T-helper 17 cell (primary cell): ENCODE data around the gene FBXL7. TPM values are rescaled to one million over a fixed set of nuclear protein-coding genes. Genes with fewer than 3 reads are reported as not detected.

Source experiments
- ATAC-seq: fragments of 150-1000 bp; cut with Tn5 transposase; 2 replicates; pipeline ENCODE4 v1.10.0; 2021; ENCODE audit warnings: mild to moderate bottlenecking, moderate library complexity
- DNase-seq, 3 donors: peaks; one replicate each; pipeline versions ENCODE4 v3.0.0 to v3.0.0-alpha.2; 2020 to 2021
- H3K9me3 ChIP-seq: one replicate; pipeline ENCODE4 v1.7.0; 2013; ENCODE audit warnings: low read length, mild to moderate bottlenecking; ENCODE audit not compliant: control insufficient read depth, poor library complexity, severe bottlenecking
- H3K27ac Mint-ChIP-seq: one replicate; pipeline ENCODE4 v1.8.0; 2022; ENCODE audit warnings: mild to moderate bottlenecking, moderate library complexity, mixed read lengths
- H3K27me3 Mint-ChIP-seq: one replicate; pipeline ENCODE4 v1.8.0; 2022; ENCODE audit warnings: mixed read lengths
- H3K36me3 Mint-ChIP-seq: one replicate; pipeline ENCODE4 v1.8.0; 2022; ENCODE audit warnings: low read depth, mixed read lengths
- H3K4me1 Mint-ChIP-seq: one replicate; pipeline ENCODE4 v1.8.0; 2022; ENCODE audit warnings: mild to moderate bottlenecking, mixed read lengths
- H3K4me3 Mint-ChIP-seq: one replicate; pipeline ENCODE4 v1.8.0; 2022; ENCODE audit warnings: mild to moderate bottlenecking, moderate library complexity, mixed read lengths
- total RNA-seq, 4 donors: library from RNA in 2 of 4; stranded (reverse) in 2 of 4; gene quantifications; one replicate each; pipeline ENCODE4 v1.2.3 and lab custom pipeline; 2022 to 2026

The FBXL7 gene
- total RNA-seq, 2 donors from 2014 or later: not detected

- DNase-seq: no peak
- Mint-ChIP-seq H3K36me3 (no peaks in the 10 kb centered on the region), H3K4me1 (no peaks in the 10 kb centered on the region), H3K4me3 (no peak overlapping the region), H3K27me3 (no peaks in the 10 kb centered on the region), H3K27ac (no peak overlapping the region)
- no peak for ATAC-seq
- H3K9me3 ChIP-seq: peaks cover 3% of the 10 kb centered on the region
Observed at GRCh38 chr5:15560421-15560820, 60.4 kb downstream of the FBXL7 start.

- H3K27me3 Mint-ChIP-seq: no peaks in the 10 kb centered on the region
- DNase-seq: no peak
- peaks cover 3% of the 10 kb centered on the region for H3K9me3 ChIP-seq
- H3K36me3 Mint-ChIP-seq: no peaks in the 10 kb centered on the region
- H3K4me3 Mint-ChIP-seq: no peak overlapping the region
- no peak for ATAC-seq
- H3K27ac Mint-ChIP-seq: no peak overlapping the region
- H3K4me1 Mint-ChIP-seq: no peaks in the 10 kb centered on the region
Observed at GRCh38 chr5:15564523-15564922, 64.5 kb downstream of the FBXL7 start.

GRCh38 chr5:15564957-15565356 is 65.0 kb downstream of the FBXL7 start:
- Mint-ChIP-seq H3K36me3 (no peaks in the 10 kb centered on the region), H3K27ac (no peak overlapping the region), H3K27me3 (no peaks in the 10 kb centered on the region), H3K4me1 (no peaks in the 10 kb centered on the region), H3K4me3 (no peak overlapping the region)
- DNase-seq (no peak), ATAC-seq (no peak)
- no peaks in the 10 kb centered on the region for H3K9me3 ChIP-seq

- Mint-ChIP-seq H3K27ac (no peak overlapping the region), H3K4me1 (no peaks in the 10 kb centered on the region), H3K27me3 (no peaks in the 10 kb centered on the region), H3K4me3 (no peak overlapping the region), H3K36me3 (no peaks in the 10 kb centered on the region)
- H3K9me3 ChIP-seq: no peaks in the 10 kb centered on the region
- DNase-seq (no peak), ATAC-seq (no peak)
Observed at GRCh38 chr5:15566306-15566705, 66.3 kb downstream of the FBXL7 start.

GRCh38 chr5:15566789-15567188 is 66.8 kb downstream of the FBXL7 start:
- Mint-ChIP-seq H3K4me1 (no peaks in the 10 kb centered on the region), H3K27me3 (no peaks in the 10 kb centered on the region), H3K4me3 (no peak overlapping the region), H3K27ac (no peak overlapping the region), H3K36me3 (no peaks in the 10 kb centered on the region)
- ATAC-seq: no peak
- H3K9me3 ChIP-seq: no peaks in the 10 kb centered on the region
- DNase-seq: no peak

GRCh38 chr5:15570491-15570890 is 70.5 kb downstream of the FBXL7 start:
- Mint-ChIP-seq H3K36me3 (no peaks in the 10 kb centered on the region), H3K27me3 (no peaks in the 10 kb centered on the region), H3K4me3 (no peak overlapping the region), H3K4me1 (no peaks in the 10 kb centered on the region), H3K27ac (no peak overlapping the region)
- H3K9me3 ChIP-seq: no peaks in the 10 kb centered on the region
- ATAC-seq: no peak
- no peak for DNase-seq

GRCh38 chr5:15571081-15571480 is 71.1 kb downstream of the FBXL7 start:
- H3K4me1 Mint-ChIP-seq: no peaks in the 10 kb centered on the region
- no peak overlapping the region for H3K4me3 Mint-ChIP-seq
- no peak overlapping the region for H3K27ac Mint-ChIP-seq
- H3K27me3 Mint-ChIP-seq: no peaks in the 10 kb centered on the region
- ATAC-seq: no peak
- no peak for DNase-seq
- no peaks in the 10 kb centered on the region for H3K9me3 ChIP-seq
- no peaks in the 10 kb centered on the region for H3K36me3 Mint-ChIP-seq

GRCh38 chr5:15571618-15572017 is 71.6 kb downstream of the FBXL7 start:
- ATAC-seq: no peak
- Mint-ChIP-seq H3K27me3 (no peaks in the 10 kb centered on the region), H3K4me1 (no peaks in the 10 kb centered on the region), H3K27ac (no peak overlapping the region), H3K36me3 (no peaks in the 10 kb centered on the region), H3K4me3 (no peak overlapping the region)
- no peaks in the 10 kb centered on the region for H3K9me3 ChIP-seq
- DNase-seq: no peak

GRCh38 chr5:15573590-15573989 is 73.6 kb downstream of the FBXL7 start:
- no peak overlapping the region for H3K27ac Mint-ChIP-seq

GRCh38 chr5:15574128-15574527 is 74.1 kb downstream of the FBXL7 start:
- Mint-ChIP-seq H3K36me3 (no peaks in the 10 kb centered on the region), H3K4me3 (no peak overlapping the region), H3K4me1 (no peaks in the 10 kb centered on the region), H3K27me3 (no peaks in the 10 kb centered on the region), H3K27ac (no peak overlapping the region)
- ATAC-seq: no peak
- no peaks in the 10 kb centered on the region for H3K9me3 ChIP-seq
- no peak for DNase-seq

More at GRCh38 chr5:15573590-15573989, 73.6 kb downstream of the FBXL7 start:
- ATAC-seq: no peak
- no peak for DNase-seq
- Mint-ChIP-seq H3K4me1 (no peaks in the 10 kb centered on the region), H3K36me3 (no peaks in the 10 kb centered on the region), H3K27me3 (no peaks in the 10 kb centered on the region), H3K4me3 (no peak overlapping the region)
- H3K9me3 ChIP-seq: no peaks in the 10 kb centered on the region

GRCh38 chr5:15574806-15575325 is 74.9 kb downstream of the FBXL7 start:
- H3K4me3 Mint-ChIP-seq: no peak overlapping the region
- no peaks in the 10 kb centered on the region for H3K4me1 Mint-ChIP-seq
- H3K27ac Mint-ChIP-seq: no peak overlapping the region
- no peaks in the 10 kb centered on the region for H3K36me3 Mint-ChIP-seq
- no peaks in the 10 kb centered on the region for H3K27me3 Mint-ChIP-seq
- ATAC-seq: no peak
- no peak for DNase-seq
- H3K9me3 ChIP-seq: no peaks in the 10 kb centered on the region

- Mint-ChIP-seq H3K27ac (no peak overlapping the region), H3K27me3 (no peaks in the 10 kb centered on the region), H3K4me1 (no peaks in the 10 kb centered on the region), H3K36me3 (no peaks in the 10 kb centered on the region), H3K4me3 (no peak overlapping the region)
- DNase-seq: no peak
- no peaks in the 10 kb centered on the region for H3K9me3 ChIP-seq
- no peak for ATAC-seq
Observed at GRCh38 chr5:15575666-15576065, 75.7 kb downstream of the FBXL7 start.

GRCh38 chr5:15577132-15577531 is 77.2 kb downstream of the FBXL7 start:
- DNase-seq: no peak
- Mint-ChIP-seq H3K27ac (no peak overlapping the region), H3K4me3 (no peak overlapping the region), H3K4me1 (no peaks in the 10 kb centered on the region), H3K36me3 (no peaks in the 10 kb centered on the region), H3K27me3 (no peaks in the 10 kb centered on the region)
- ATAC-seq: no peak
- H3K9me3 ChIP-seq: no peaks in the 10 kb centered on the region

- H3K4me1 Mint-ChIP-seq: no peaks in the 10 kb centered on the region
- no peaks in the 10 kb centered on the region for H3K27me3 Mint-ChIP-seq
- ATAC-seq (no peak), DNase-seq (no peak)
- no peaks in the 10 kb centered on the region for H3K9me3 ChIP-seq
- no peak overlapping the region for H3K4me3 Mint-ChIP-seq
- H3K27ac Mint-ChIP-seq: no peak overlapping the region
- no peaks in the 10 kb centered on the region for H3K36me3 Mint-ChIP-seq
Observed at GRCh38 chr5:15577831-15578230, 77.9 kb downstream of the FBXL7 start.
